Calu3 (cell line): ENCODE data around the gene DCAF11. TPM values are rescaled to one million over a fixed set of nuclear protein-coding genes. Genes with fewer than 3 reads are reported as not detected.

Experiments
- BruUV-seq: library from RNA; stranded (reverse); fragments of 400-500 nt; replicated peaks from 2 replicates; lab custom pipeline; 2021; lab: Mats Ljungman, UMichigan
- CTCF ChIA-PET: fragments of 300-600 bp; sonication (Branson Sonifier 250); formaldehyde crosslinking; loops from one replicate; lab custom pipeline; 2022; ENCODE audit warnings: antibody characterized with exemption; lab: Charles Lee
- DNase-seq: peaks from one replicate; pipeline ENCODE4 v3.0.0; 2022
- H3K27ac Mint-ChIP-seq: one replicate; pipeline ENCODE4 v1.8.0; 2022; ENCODE audit warnings: mixed read lengths; ENCODE audit not compliant: unreplicated experiment
- H3K27me3 Mint-ChIP-seq: one replicate; pipeline ENCODE4 v1.8.0; 2022; ENCODE audit warnings: mixed read lengths; ENCODE audit not compliant: unreplicated experiment
- H3K36me3 Mint-ChIP-seq: one replicate; pipeline ENCODE4 v1.8.0; 2022; ENCODE audit warnings: mild to moderate bottlenecking, moderate library complexity, mixed read lengths; ENCODE audit not compliant: insufficient read depth, unreplicated experiment
- H3K4me1 Mint-ChIP-seq: one replicate; pipeline ENCODE4 v1.8.0; 2022; ENCODE audit warnings: mild to moderate bottlenecking, low read depth, mixed read lengths; ENCODE audit not compliant: unreplicated experiment
- H3K4me3 Mint-ChIP-seq: one replicate; pipeline ENCODE4 v1.8.0; 2022; ENCODE audit warnings: mild to moderate bottlenecking, low read depth, moderate library complexity, mixed read lengths; ENCODE audit not compliant: unreplicated experiment
- H3K9me3 Mint-ChIP-seq: one replicate; pipeline ENCODE4 v1.8.0; 2022; ENCODE audit warnings: low read depth, mixed read lengths; ENCODE audit not compliant: unreplicated experiment
- intact Hi-C: fragments of 100-400 bp; cut with micrococcal nuclease; formaldehyde crosslinking; loops from one replicate; pipeline ENCODE4 v1.10.0; 2022; ENCODE audit not compliant: unreplicated experiment
- total RNA-seq: library from RNA; stranded (reverse); gene quantifications from 2 replicates; pipeline ENCODE4 v1.2.3, GENCODE V29; 2022
- TF ChIP-seq, protein P1 (sequence below): fragments of 200-600 bp; IDR thresholded peaks from one replicate; pipeline ENCODE4 v1.8.0; 2022; ENCODE audit warnings: antibody characterized with exemption; ENCODE audit not compliant: unreplicated experiment

Gene DCAF11
- total RNA-seq, 1 experiment from 2014 or later: 63.4 TPM

DNA sequence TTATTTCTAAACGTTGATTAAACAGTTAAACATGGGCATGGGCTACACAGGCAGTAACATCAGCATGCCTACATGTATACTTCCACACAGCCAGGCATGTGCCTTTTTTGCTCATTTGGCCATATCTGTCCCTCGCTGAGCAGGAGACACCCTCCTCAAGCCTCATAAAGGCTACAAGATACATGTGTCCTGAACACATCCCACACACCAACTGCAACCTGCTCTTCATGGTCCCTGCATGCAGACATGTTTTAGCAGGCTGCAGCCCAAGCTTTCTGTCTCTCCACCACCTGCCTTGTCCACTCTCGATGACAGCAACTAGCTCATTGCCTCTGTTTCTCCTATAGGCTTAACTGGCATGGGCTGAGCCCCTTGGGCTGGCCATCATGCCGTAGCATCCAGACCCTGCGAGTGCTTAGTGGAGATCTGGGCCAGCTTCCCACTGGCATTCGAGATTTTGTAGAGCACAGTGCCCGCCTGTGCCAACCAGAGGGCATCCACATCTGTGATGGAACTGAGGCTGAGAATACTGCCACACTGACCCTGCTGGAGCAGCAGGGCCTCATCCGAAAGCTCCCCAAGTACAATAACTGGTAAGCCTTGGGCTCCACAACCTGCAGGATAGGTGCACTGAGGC lies 17.9 kb upstream of the DCAF11 start:
- intact Hi-C loops: no loop called here
- H3K36me3 Mint-ChIP-seq: peaks cover 58% of the 10 kb centered on the region
- BruUV-seq: no TSS peak
- CTCF ChIA-PET: interaction anchor here (0.7 to 5.5 kb wide), 3 partner anchors 12 to 219 kb away, joined by 5 to 45 read pairs (median 8); no protein-coding TSS in a partner anchor
- no peak overlapping the region for H3K27ac Mint-ChIP-seq
- H3K27me3 Mint-ChIP-seq: no peaks in the 10 kb centered on the region
- DNase-seq: no peak
- H3K4me3 Mint-ChIP-seq: peak overlapping the region; percentile 39
- H3K9me3 Mint-ChIP-seq: no peaks in the 10 kb centered on the region
- TF ChIP-seq, protein P1, sequence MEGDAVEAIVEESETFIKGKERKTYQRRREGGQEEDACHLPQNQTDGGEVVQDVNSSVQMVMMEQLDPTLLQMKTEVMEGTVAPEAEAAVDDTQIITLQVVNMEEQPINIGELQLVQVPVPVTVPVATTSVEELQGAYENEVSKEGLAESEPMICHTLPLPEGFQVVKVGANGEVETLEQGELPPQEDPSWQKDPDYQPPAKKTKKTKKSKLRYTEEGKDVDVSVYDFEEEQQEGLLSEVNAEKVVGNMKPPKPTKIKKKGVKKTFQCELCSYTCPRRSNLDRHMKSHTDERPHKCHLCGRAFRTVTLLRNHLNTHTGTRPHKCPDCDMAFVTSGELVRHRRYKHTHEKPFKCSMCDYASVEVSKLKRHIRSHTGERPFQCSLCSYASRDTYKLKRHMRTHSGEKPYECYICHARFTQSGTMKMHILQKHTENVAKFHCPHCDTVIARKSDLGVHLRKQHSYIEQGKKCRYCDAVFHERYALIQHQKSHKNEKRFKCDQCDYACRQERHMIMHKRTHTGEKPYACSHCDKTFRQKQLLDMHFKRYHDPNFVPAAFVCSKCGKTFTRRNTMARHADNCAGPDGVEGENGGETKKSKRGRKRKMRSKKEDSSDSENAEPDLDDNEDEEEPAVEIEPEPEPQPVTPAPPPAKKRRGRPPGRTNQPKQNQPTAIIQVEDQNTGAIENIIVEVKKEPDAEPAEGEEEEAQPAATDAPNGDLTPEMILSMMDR: no peak
- peaks cover 27% of the 10 kb centered on the region for H3K4me1 Mint-ChIP-seq

DNA sequence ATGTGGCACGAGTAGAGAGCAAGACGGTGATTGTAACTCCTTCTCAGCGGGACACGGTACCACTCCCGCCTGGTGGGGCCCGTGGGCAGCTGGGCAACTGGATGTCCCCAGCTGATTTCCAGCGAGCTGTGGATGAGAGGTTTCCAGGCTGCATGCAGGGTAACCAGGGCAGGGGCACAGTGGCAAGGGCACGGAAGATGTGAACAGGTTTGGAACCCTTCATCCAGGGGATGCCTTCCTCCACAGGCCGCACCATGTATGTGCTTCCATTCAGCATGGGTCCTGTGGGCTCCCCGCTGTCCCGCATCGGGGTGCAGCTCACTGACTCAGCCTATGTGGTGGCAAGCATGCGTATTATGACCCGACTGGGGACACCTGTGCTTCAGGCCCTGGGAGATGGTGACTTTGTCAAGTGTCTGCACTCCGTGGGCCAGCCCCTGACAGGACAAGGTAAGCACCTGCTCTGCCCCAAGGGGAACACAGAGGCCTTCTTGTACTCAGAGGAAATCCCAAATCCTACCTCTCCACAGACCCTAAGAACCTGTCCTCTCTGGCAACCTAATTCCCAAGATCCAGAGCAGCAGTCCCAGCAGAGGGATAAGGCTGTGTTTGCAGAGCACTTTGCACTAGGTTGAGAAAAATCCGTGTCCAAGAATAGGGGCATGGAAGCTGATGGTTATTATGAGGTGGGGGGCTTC lies 16.2 kb upstream of the DCAF11 start:
- H3K27me3 Mint-ChIP-seq: no peaks in the 10 kb centered on the region
- BruUV-seq: no TSS peak
- CTCF ChIA-PET: interaction anchor here (0.6 to 1.3 kb wide), 2 partner anchors 10 to 30 kb away, joined by 3 to 5 read pairs; no protein-coding TSS in a partner anchor
- H3K4me3 Mint-ChIP-seq: no peak overlapping the region
- intact Hi-C loops: no loop called here
- DNase-seq: no peak
- H3K27ac Mint-ChIP-seq: no peak overlapping the region
- H3K9me3 Mint-ChIP-seq: no peaks in the 10 kb centered on the region
- TF ChIP-seq, protein P1: no peak
- peaks cover 63% of the 10 kb centered on the region for H3K36me3 Mint-ChIP-seq
- peaks cover 12% of the 10 kb centered on the region for H3K4me1 Mint-ChIP-seq

DNA sequence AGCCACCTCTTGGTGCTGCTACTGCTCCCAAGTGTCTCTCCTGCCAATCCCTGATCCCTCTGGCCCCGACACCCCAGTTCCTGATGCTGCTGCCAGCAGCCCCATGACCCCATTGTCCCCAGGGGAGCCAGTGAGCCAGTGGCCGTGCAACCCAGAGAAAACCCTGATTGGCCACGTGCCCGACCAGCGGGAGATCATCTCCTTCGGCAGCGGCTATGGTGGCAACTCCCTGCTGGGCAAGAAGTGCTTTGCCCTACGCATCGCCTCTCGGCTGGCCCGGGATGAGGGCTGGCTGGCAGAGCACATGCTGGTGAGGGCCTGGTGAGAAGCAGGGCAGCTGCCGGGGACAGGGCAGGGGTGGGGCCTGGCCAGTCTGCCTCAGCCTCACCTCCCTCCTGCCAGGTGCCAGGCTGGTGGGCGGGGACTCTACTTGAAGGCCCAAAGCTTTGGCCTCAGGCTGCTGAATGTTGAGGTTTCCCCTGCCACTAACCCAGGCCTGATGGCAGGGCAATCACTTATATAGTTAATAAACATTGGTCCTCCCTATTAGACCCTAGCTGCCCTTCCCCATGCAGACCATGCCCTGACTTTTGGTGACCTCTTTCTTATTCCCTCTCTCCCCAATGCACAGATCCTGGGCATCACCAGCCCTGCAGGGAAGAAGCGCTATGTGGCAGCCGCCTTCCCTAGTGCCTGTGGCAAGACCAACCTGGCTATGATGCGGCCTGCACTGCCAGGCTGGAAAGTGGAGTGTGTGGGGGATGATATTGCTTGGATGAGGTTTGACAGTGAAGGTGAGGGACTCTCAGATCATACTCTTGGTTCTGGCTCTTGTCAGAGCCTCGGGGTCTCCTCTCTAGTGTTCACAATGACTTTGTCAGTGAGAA lies 15.4 kb upstream of the DCAF11 start:
- H3K27me3 Mint-ChIP-seq: no peaks in the 10 kb centered on the region
- H3K36me3 Mint-ChIP-seq: peaks cover 63% of the 10 kb centered on the region
- no peak overlapping the region for H3K4me3 Mint-ChIP-seq
- intact Hi-C loops: no loop called here
- CTCF ChIA-PET: no interaction called here
- DNase-seq: no peak
- BruUV-seq: no TSS peak
- TF ChIP-seq, protein P1: no peak
- H3K4me1 Mint-ChIP-seq: peaks cover 7% of the 10 kb centered on the region
- H3K27ac Mint-ChIP-seq: no peak overlapping the region
- H3K9me3 Mint-ChIP-seq: no peaks in the 10 kb centered on the region

DNA sequence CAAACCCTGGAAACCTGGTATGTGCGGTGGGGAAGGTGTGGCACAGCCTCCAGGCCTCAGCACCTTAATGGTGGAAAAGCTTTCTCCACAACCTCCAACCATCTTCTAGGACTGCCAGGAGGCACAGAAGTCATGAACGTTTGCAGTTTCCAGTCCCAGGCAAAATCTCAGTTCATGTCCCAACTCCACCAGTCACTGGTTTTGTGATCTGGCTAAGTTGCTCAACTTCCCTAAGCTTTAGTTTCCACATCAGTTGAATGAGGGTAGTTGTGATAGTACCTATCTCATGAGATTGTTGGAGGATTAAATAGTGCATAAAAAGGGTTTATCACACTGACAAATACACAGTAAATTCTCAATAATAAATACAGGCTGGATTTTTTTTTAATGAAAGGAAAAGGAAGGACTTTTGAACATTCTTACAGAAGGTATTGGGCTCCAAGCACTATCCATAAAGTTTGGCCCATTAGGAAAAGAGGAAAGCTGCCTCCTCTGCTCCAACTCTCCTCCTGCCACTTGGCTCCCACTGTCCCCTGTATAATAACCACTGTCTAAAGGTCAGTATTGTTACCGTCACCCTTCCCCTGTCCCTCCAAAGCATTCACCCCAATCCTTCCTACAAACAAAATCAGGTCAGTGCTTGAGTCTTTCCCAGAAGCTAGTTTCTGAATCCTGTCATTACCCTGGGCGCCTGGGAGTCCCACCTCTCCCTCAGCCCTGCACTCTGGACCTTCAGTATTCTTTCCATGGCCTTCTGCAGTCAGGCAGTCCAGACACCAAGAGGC lies 14.2 kb upstream of the DCAF11 start:
- DNase-seq: no peak
- Mint-ChIP-seq H3K4me3 (no peak overlapping the region), H3K4me1 (peaks cover 4% of the 10 kb centered on the region), H3K36me3 (peaks cover 58% of the 10 kb centered on the region), H3K27me3 (no peaks in the 10 kb centered on the region), H3K27ac (no peak overlapping the region), H3K9me3 (no peaks in the 10 kb centered on the region)
- intact Hi-C loops: no loop called here
- BruUV-seq: no TSS peak
- CTCF ChIA-PET: no interaction called here
- TF ChIP-seq, protein P1: no peak
